Fibroblast of lung (primary cell): Measurements from ENCODE around the gene ENOX1. TPM values are rescaled to one million over a fixed set of nuclear protein-coding genes. Genes with fewer than 3 reads are reported as not detected.

Experiments used
- DNase-seq, 2 donors: peaks; one replicate each; pipeline versions ENCODE4 v3.0.0 to v3.0.0-alpha.2; 2010; ENCODE audit warnings: low read depth in 2 of 2
- H2AFZ ChIP-seq: 2 replicates; pipeline ENCODE4 v1.5.1; 2012; ENCODE audit warnings: low read length, control low read depth, inconsistent platforms
- H3K27ac ChIP-seq: 2 replicates; pipeline ENCODE4 v1.5.1; 2011; ENCODE audit warnings: low read length, control low read depth; ENCODE audit not compliant: insufficient read depth
- H3K27me3 ChIP-seq: 2 replicates; pipeline ENCODE4 v1.5.1; 2011; ENCODE audit warnings: mild to moderate bottlenecking, low read length; ENCODE audit not compliant: control insufficient read depth, insufficient read depth
- H3K36me3 ChIP-seq: 2 replicates; pipeline ENCODE4 v1.5.1; 2011; ENCODE audit warnings: low read length; ENCODE audit not compliant: control insufficient read depth, insufficient read depth
- H3K4me1 ChIP-seq: 2 replicates; pipeline ENCODE4 v1.5.1; 2011; ENCODE audit warnings: low read length; ENCODE audit not compliant: control insufficient read depth, insufficient read depth; ENCODE audit errors: extremely low read depth
- H3K4me2 ChIP-seq: 2 replicates; pipeline ENCODE4 v1.5.1; 2011; ENCODE audit warnings: low read length, control low read depth; ENCODE audit not compliant: insufficient read depth; ENCODE audit errors: extremely low read depth
- H3K4me3 ChIP-seq, 4 experiments: fragments of 200-600 bp in 1 of 4; sonication (generic) in 1 of 4; replicated peaks in 1 of 4; 2 replicates each; pipeline ENCODE4 v1.5.1; 2011 to 2016; ENCODE audit warnings: low read length in 4 of 4, low read depth in 3 of 4, mild to moderate bottlenecking in 3 of 4, control low read depth in 2 of 4, inconsistent platforms in 1 of 4, mixed read lengths in 1 of 4; ENCODE audit not compliant: insufficient read depth in 1 of 4; ENCODE audit errors: control extremely low read depth in 1 of 4
- H3K79me2 ChIP-seq: 2 replicates; pipeline ENCODE4 v1.5.1; 2012; ENCODE audit warnings: mild to moderate bottlenecking, low read length, inconsistent platforms; ENCODE audit not compliant: control insufficient read depth, insufficient read depth
- H3K9ac ChIP-seq: 2 replicates; pipeline ENCODE4 v1.5.1; 2011; ENCODE audit warnings: mild to moderate bottlenecking, low read length, control low read depth; ENCODE audit not compliant: insufficient read depth
- H3K9me3 ChIP-seq: 2 replicates; pipeline ENCODE4 v1.5.1; 2012; ENCODE audit warnings: low read depth, low read length; ENCODE audit not compliant: control insufficient read depth, insufficient read depth
- H4K20me1 ChIP-seq: 2 replicates; pipeline ENCODE4 v1.5.1; 2011; ENCODE audit warnings: low read length; ENCODE audit not compliant: control insufficient read depth, insufficient read depth; ENCODE audit errors: extremely low read depth
- CTCF ChIP-seq, 2 donors: IDR thresholded peaks in 1 of 2; conservative IDR thresholded peaks in 1 of 2; 1 replicate in 1 of 2; 2 replicates in 1 of 2; pipeline ENCODE4 v1.5.1; 2011 to 2012; ENCODE audit warnings: low read length in 2 of 2, control low read depth in 1 of 2, inconsistent platforms in 1 of 2, low read depth in 1 of 2, mild to moderate bottlenecking in 1 of 2
- EZH2 ChIP-seq: IDR thresholded peaks from 2 replicates; pipeline ENCODE4 v1.5.1; 2012; ENCODE audit warnings: low read length, control low read depth, mild to moderate bottlenecking; ENCODE audit errors: missing control alignments
- polyA plus RNA-seq, 2 donors: library from polyadenylated mRNA; depleted of rRNA in 1 of 2; stranded (reverse) in 1 of 2; unstranded in 1 of 2; fragments of >200 nt; gene quantifications; 2 replicates each; pipeline ENCODE4 v1.2.1, GENCODE V29; 2011 to 2012; ENCODE audit warnings: missing spikeins in 1 of 2
- total RNA-seq: library from RNA; depleted of rRNA; stranded (reverse); fragments of >200 nt; gene quantifications from 2 replicates; pipeline ENCODE4 v1.2.1, GENCODE V29; 2014

ENOX1 gene
- total and polyA plus RNA-seq, 2 donors (not counting 1 experiment from before 2014, with no cell fraction given) = 3.5 to 7.6 TPM

GRCh38 chr13:43306372-43306771, 480.4 kb downstream of the ENOX1 start:
- H2AFZ ChIP-seq = no peak overlapping the region
- H3K4me3 ChIP-seq = no peak overlapping the region
- no peaks in the 10 kb centered on the region for H4K20me1 ChIP-seq
- H3K27me3 ChIP-seq = no peaks in the 10 kb centered on the region
- peaks cover 8% of the 10 kb centered on the region for H3K4me1 ChIP-seq
- H3K9ac ChIP-seq = no peak overlapping the region
- no peak for DNase-seq
- no peak overlapping the region for H3K27ac ChIP-seq
- no peaks in the 10 kb centered on the region for H3K79me2 ChIP-seq
- no peaks in the 10 kb centered on the region for H3K36me3 ChIP-seq
- TF ChIP-seq CTCF (conservative IDR thresholded peaks at IDR 0.05 in 1 of 2, IDR thresholded peaks at IDR 0.05 in 1 of 2; ENCODE audit: low read depth in 1 of 2, low read length in 2 of 2) (no peak), EZH2 (no peak)
- H3K4me2 ChIP-seq = no peak overlapping the region
- H3K9me3 ChIP-seq = no peaks in the 10 kb centered on the region

GRCh38 chr13:43305416-43305815, 481.4 kb downstream of the ENOX1 start:
- Histone ChIP-seq H3K4me3 (no peak overlapping the region), H3K27me3 (no peaks in the 10 kb centered on the region), H4K20me1 (no peaks in the 10 kb centered on the region), H3K4me1 (peaks cover 8% of the 10 kb centered on the region), H3K79me2 (no peaks in the 10 kb centered on the region), H3K4me2 (no peak overlapping the region), H2AFZ (no peak overlapping the region), H3K27ac (no peak overlapping the region), H3K9ac (no peak overlapping the region), H3K9me3 (no peaks in the 10 kb centered on the region), H3K36me3 (no peaks in the 10 kb centered on the region)
- TF ChIP-seq CTCF (conservative IDR thresholded peaks at IDR 0.05 in 1 of 2, IDR thresholded peaks at IDR 0.05 in 1 of 2; ENCODE audit: low read depth in 1 of 2, low read length in 2 of 2) (no peak), EZH2 (no peak)
- peak in 1 of 2 donors; percentile 56 for DNase-seq

- H3K79me2 ChIP-seq = no peaks in the 10 kb centered on the region
- no peaks in the 10 kb centered on the region for H4K20me1 ChIP-seq
- H3K9me3 ChIP-seq = no peaks in the 10 kb centered on the region
- H3K27ac ChIP-seq = no peak overlapping the region
- no peak overlapping the region for H2AFZ ChIP-seq
- no peak overlapping the region for H3K4me2 ChIP-seq
- H3K27me3 ChIP-seq = no peaks in the 10 kb centered on the region
- peaks cover 8% of the 10 kb centered on the region for H3K4me1 ChIP-seq
- TF ChIP-seq CTCF (conservative IDR thresholded peaks at IDR 0.05 in 1 of 2, IDR thresholded peaks at IDR 0.05 in 1 of 2; ENCODE audit: low read depth in 1 of 2, low read length in 2 of 2) = peak in 1 of 2 donors; percentile 16
- no peak for TF ChIP-seq EZH2
- H3K9ac ChIP-seq = no peak overlapping the region
- no peak overlapping the region for H3K4me3 ChIP-seq
- H3K36me3 ChIP-seq = no peaks in the 10 kb centered on the region
- no peak for DNase-seq
Measured at GRCh38 chr13:43304945-43305344, 481.8 kb downstream of the ENOX1 start.
